Prostate gland (tissue), 2 donors: ENCODE data around the gene PIEZO2. TPM values are rescaled to one million over a fixed set of nuclear protein-coding genes. Genes with fewer than 3 reads are reported as not detected.

Experiments used
- DNase-seq: peaks from one replicate; pipeline ENCODE4 v3.0.0-alpha.2; 2019; ENCODE audit warnings: low spot score
- H3K27ac ChIP-seq, 2 donors: fragments of 200-600 bp; sonication (generic); 2 replicates each; pipeline ENCODE4 v1.5.1; 2017 to 2019
- H3K27me3 ChIP-seq: fragments of 200-600 bp; sonication (generic); replicated peaks from 2 replicates; pipeline ENCODE4 v1.5.1; 2019; ENCODE audit not compliant: insufficient read depth
- H3K36me3 ChIP-seq, 2 donors: fragments of 200-600 bp; sonication (generic); 1 replicate in 1 of 2; 2 replicates in 1 of 2; pipeline versions ENCODE4 v1.5.1 to v1.8.1; 2017 to 2019
- H3K4me1 ChIP-seq: fragments of 200-600 bp; sonication (generic); replicated peaks from 2 replicates; pipeline ENCODE4 v1.5.1; 2019
- H3K4me3 ChIP-seq, 2 donors: fragments of 200-600 bp; sonication (generic); 2 replicates each; pipeline ENCODE4 v1.5.1; 2017 to 2019
- H3K9me3 ChIP-seq: fragments of 200-600 bp; sonication (generic); 2 replicates; pipeline ENCODE4 v1.5.1; 2017
- POLR2A ChIP-seq: fragments of 450-650 bp; IDR thresholded peaks from one replicate; pipeline ENCODE4 v1.6.1; 2016; ENCODE audit warnings: antibody characterized with exemption, mild to moderate bottlenecking
- POLR2AphosphoS5 ChIP-seq: sonication (generic); formaldehyde crosslinking; IDR thresholded peaks from one replicate; pipeline ENCODE4 v1.6.1; 2017; ENCODE audit warnings: antibody characterized with exemption
- WGBS: methylation state at CpG from one replicate; pipeline ENCODE4 v1.1.5; 2018; 5-methylcytosine and 5-hydroxymethylcytosine counted together
- intact Hi-C: fragments of 100-400 bp; cut with DNase I; formaldehyde crosslinking; loops from one replicate; pipeline ENCODE4 v1.14.2; 2022
- total RNA-seq, 2 donors: library from RNA; depleted of rRNA; stranded (reverse); fragments of >200 nt; gene quantifications; one replicate each; pipeline ENCODE4 v1.1.0, GENCODE V29; 2016
- TF ChIP-seq, protein P1 (sequence below), 4 experiments: fragments of 200-600 bp in 2 of 4; fragments of 450-650 bp in 2 of 4; sonication (generic) in 2 of 4; IDR thresholded peaks; 1 replicate in 3 of 4; 2 replicates in 1 of 4; pipeline ENCODE4 v1.5.1; 2016 to 2019; ENCODE audit warnings: antibody characterized with exemption in 4 of 4, mild to moderate bottlenecking in 2 of 4, moderate library complexity in 2 of 4

Gene PIEZO2
- total RNA-seq, 2 donors from 2014 or later = 4.1 to 19.0 TPM

GRCh38 chr18:11113937-11114336 is 35.4 kb downstream of the PIEZO2 start:
- no peak for TF ChIP-seq POLR2AphosphoS5
- no peak for TF ChIP-seq POLR2A
- TF ChIP-seq, protein P1, sequence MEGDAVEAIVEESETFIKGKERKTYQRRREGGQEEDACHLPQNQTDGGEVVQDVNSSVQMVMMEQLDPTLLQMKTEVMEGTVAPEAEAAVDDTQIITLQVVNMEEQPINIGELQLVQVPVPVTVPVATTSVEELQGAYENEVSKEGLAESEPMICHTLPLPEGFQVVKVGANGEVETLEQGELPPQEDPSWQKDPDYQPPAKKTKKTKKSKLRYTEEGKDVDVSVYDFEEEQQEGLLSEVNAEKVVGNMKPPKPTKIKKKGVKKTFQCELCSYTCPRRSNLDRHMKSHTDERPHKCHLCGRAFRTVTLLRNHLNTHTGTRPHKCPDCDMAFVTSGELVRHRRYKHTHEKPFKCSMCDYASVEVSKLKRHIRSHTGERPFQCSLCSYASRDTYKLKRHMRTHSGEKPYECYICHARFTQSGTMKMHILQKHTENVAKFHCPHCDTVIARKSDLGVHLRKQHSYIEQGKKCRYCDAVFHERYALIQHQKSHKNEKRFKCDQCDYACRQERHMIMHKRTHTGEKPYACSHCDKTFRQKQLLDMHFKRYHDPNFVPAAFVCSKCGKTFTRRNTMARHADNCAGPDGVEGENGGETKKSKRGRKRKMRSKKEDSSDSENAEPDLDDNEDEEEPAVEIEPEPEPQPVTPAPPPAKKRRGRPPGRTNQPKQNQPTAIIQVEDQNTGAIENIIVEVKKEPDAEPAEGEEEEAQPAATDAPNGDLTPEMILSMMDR (IDR thresholded peaks at IDR 0.05) = no peak
- no peaks in the 10 kb centered on the region for H3K27me3 ChIP-seq
- no peaks in the 10 kb centered on the region for H3K9me3 ChIP-seq
- H3K4me1 ChIP-seq = no peaks in the 10 kb centered on the region
- H3K36me3 ChIP-seq = no peaks in the 10 kb centered on the region
- H3K4me3 ChIP-seq = no peak overlapping the region
- 79% methylated on average over 2 of the region's 2 CpGs for WGBS
- no peak overlapping the region for H3K27ac ChIP-seq
- no peak for DNase-seq
- intact Hi-C loops = no loop called here

GRCh38 chr18:11113046-11113548 is 36.3 kb downstream of the PIEZO2 start:
- no peaks in the 10 kb centered on the region for H3K4me1 ChIP-seq
- no peak for TF ChIP-seq POLR2AphosphoS5
- TF ChIP-seq, protein P1 (IDR thresholded peaks at IDR 0.05) = no peak
- no peak for TF ChIP-seq POLR2A
- H3K9me3 ChIP-seq = no peaks in the 10 kb centered on the region
- 90% methylated on average over 4 of the region's 4 CpGs for WGBS
- intact Hi-C loops = no loop called here
- no peak overlapping the region for H3K4me3 ChIP-seq
- no peak overlapping the region for H3K27ac ChIP-seq
- H3K36me3 ChIP-seq = no peaks in the 10 kb centered on the region
- H3K27me3 ChIP-seq = no peaks in the 10 kb centered on the region
- DNase-seq = no peak

GRCh38 chr18:11112286-11112685 is 37.1 kb downstream of the PIEZO2 start:
- Histone ChIP-seq H3K27me3 (no peaks in the 10 kb centered on the region), H3K4me1 (no peaks in the 10 kb centered on the region), H3K4me3 (no peak overlapping the region), H3K9me3 (no peaks in the 10 kb centered on the region), H3K36me3 (no peaks in the 10 kb centered on the region), H3K27ac (no peak overlapping the region)
- no peak for DNase-seq
- intact Hi-C loops = no loop called here
- TF ChIP-seq POLR2AphosphoS5 = no peak
- no peak for TF ChIP-seq POLR2A
- TF ChIP-seq, protein P1 (IDR thresholded peaks at IDR 0.05) = no peak
- 100% methylated on average over 3 of the region's 3 CpGs for WGBS

DNA sequence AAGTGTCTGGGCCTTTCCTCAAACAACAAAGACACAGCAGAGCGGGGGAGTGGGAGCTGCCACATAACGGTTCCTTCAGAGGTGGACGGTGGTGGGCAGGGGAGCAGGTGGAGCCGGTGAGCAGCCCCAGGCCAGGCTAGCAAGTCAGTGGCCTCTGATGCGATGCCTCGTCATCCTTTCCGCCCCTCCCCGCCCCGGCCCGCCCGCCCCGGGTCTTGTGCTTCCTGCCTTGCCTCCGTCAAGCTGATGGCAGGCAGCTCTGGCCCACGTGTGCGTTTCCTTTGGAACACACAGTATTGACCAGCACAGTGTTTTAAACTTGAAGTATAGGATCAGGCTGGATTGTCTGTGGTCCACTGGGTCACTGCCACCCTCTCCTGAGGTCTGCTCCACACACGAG is 38.9 kb downstream of the PIEZO2 start:
- intact Hi-C loops = no loop called here
- no peaks in the 10 kb centered on the region for H3K27me3 ChIP-seq
- no peak for DNase-seq
- H3K9me3 ChIP-seq = no peaks in the 10 kb centered on the region
- no peak overlapping the region for H3K27ac ChIP-seq
- WGBS = 91% methylated on average over 16 of the region's 16 CpGs
- no peaks in the 10 kb centered on the region for H3K36me3 ChIP-seq
- TF ChIP-seq, protein P1 (IDR thresholded peaks at IDR 0.05) = no peak
- TF ChIP-seq POLR2A (no peak), POLR2AphosphoS5 (no peak)
- no peaks in the 10 kb centered on the region for H3K4me1 ChIP-seq
- no peak overlapping the region for H3K4me3 ChIP-seq

- TF ChIP-seq POLR2AphosphoS5 = no peak
- no peak for TF ChIP-seq POLR2A
- TF ChIP-seq, protein P1 (IDR thresholded peaks at IDR 0.05) = no peak
- H3K36me3 ChIP-seq = no peaks in the 10 kb centered on the region
- no peaks in the 10 kb centered on the region for H3K4me1 ChIP-seq
- no peaks in the 10 kb centered on the region for H3K9me3 ChIP-seq
- DNase-seq = no peak
- no peak overlapping the region for H3K27ac ChIP-seq
- H3K4me3 ChIP-seq = no peak overlapping the region
- 38% methylated on average over 3 of the region's 3 CpGs for WGBS
- H3K27me3 ChIP-seq = no peaks in the 10 kb centered on the region
- intact Hi-C loops = no loop called here
Observed at GRCh38 chr18:11108947-11109346, 40.4 kb downstream of the PIEZO2 start.
